CD4-positive, alpha-beta memory T cell (primary cell): ENCODE results near the gene LCE5A. TPM values are rescaled to one million over a fixed set of nuclear protein-coding genes. Genes with fewer than 3 reads are reported as not detected.
"Not testable (repeated sequence)": the region's sequence is repeated elsewhere in the genome, so short reads cannot be mapped to it uniquely, and the experiment has no call there.

Source experiments
- CTCF ChIA-PET: fragments of 350-600 bp; sonication (Branson Sonifier 250); formaldehyde crosslinking; loops from one replicate; lab custom pipeline; 2021; ENCODE audit warnings: inconsistent platforms; ENCODE audit not compliant: partially characterized antibody; lab: Charles Lee
- POLR2A ChIA-PET: fragments of 350-600 bp; sonication (Branson Sonifier 250); formaldehyde crosslinking; loops from one replicate; lab custom pipeline; 2021; ENCODE audit not compliant: partially characterized antibody; lab: Charles Lee
- DNase-seq, 5 donors: peaks; one replicate each; pipeline versions ENCODE4 v3.0.0 to v3.0.0-alpha.2; 2020 to 2022; ENCODE audit warnings: mixed read lengths in 1 of 5
- H3K27ac ChIP-seq: one replicate; pipeline ENCODE4 v1.7.0; 2013; ENCODE audit warnings: low read depth, low read length
- H3K27me3 ChIP-seq: 2 replicates; pipeline ENCODE4 v1.7.0; 2013; ENCODE audit warnings: mild to moderate bottlenecking, low read length, moderate library complexity; ENCODE audit not compliant: insufficient read depth
- H3K36me3 ChIP-seq: 2 replicates; pipeline ENCODE4 v1.7.0; 2013; ENCODE audit warnings: mild to moderate bottlenecking, low read length, moderate library complexity; ENCODE audit not compliant: insufficient read depth
- H3K4me1 ChIP-seq: 2 replicates; pipeline ENCODE4 v1.7.0; 2013; ENCODE audit warnings: mild to moderate bottlenecking, low read length, moderate library complexity; ENCODE audit not compliant: insufficient read depth
- H3K4me3 ChIP-seq, 2 donors: one replicate each; pipeline ENCODE4 v1.7.0; 2013; ENCODE audit warnings: low read length in 2 of 2, mild to moderate bottlenecking in 1 of 2
- H3K9me3 ChIP-seq, 2 donors: one replicate each; pipeline ENCODE4 v1.7.0; 2013; ENCODE audit warnings: low read length in 2 of 2, control low read depth in 1 of 2; ENCODE audit not compliant: control insufficient read depth in 1 of 2
- H3K27ac Mint-ChIP-seq, 7 donors: one replicate each; pipeline ENCODE4 v1.8.0; 2020 to 2021; ENCODE audit warnings: mixed read lengths in 7 of 7, mild to moderate bottlenecking in 6 of 7, inconsistent platforms in 3 of 7, moderate library complexity in 3 of 7
- H3K27me3 Mint-ChIP-seq, 2 donors: one replicate each; pipeline ENCODE4 v1.8.0; 2020 to 2021; ENCODE audit warnings: mixed read lengths in 2 of 2
- H3K36me3 Mint-ChIP-seq, 2 donors: one replicate each; pipeline ENCODE4 v1.8.0; 2020 to 2021; ENCODE audit warnings: mixed read lengths in 2 of 2, inconsistent platforms in 1 of 2, mild to moderate bottlenecking in 1 of 2
- H3K4me1 Mint-ChIP-seq, 4 donors: one replicate each; pipeline ENCODE4 v1.8.0; 2020 to 2021; ENCODE audit warnings: mixed read lengths in 4 of 4, mild to moderate bottlenecking in 1 of 4
- H3K4me3 Mint-ChIP-seq, 8 donors: one replicate each; pipeline ENCODE4 v1.8.0; 2020 to 2021; ENCODE audit warnings: mixed read lengths in 8 of 8, mild to moderate bottlenecking in 7 of 8, moderate library complexity in 6 of 8, inconsistent platforms in 3 of 8
- H3K9me3 Mint-ChIP-seq, 8 donors: one replicate each; pipeline ENCODE4 v1.8.0; 2020 to 2021; ENCODE audit warnings: mixed read lengths in 8 of 8, mild to moderate bottlenecking in 5 of 8, inconsistent platforms in 3 of 8, moderate library complexity in 1 of 8
- intact Hi-C: fragments of 100-400 bp; cut with micrococcal nuclease; formaldehyde crosslinking; loops from one replicate; pipeline ENCODE4 v1.15.1; 2023
- polyA plus RNA-seq, 2 donors: library from polyadenylated mRNA; unstranded; fragments of 300-500 nt; fragmentation: Illumina TruSeq; gene quantifications; one replicate each; pipeline ENCODE4 v1.2.3, GENCODE V29; 2021
- total RNA-seq, 2 experiments: library from RNA; stranded (reverse); gene quantifications; one replicate each; pipeline ENCODE4 v1.2.3, GENCODE V29; 2021

Gene LCE5A
- total and polyA plus RNA-seq, 4 experiments from 2014 or later, result not detected

- no peak overlapping the region for H3K27ac ChIP-seq
- Mint-ChIP-seq H3K4me1 (no peaks in the 10 kb centered on the region), H3K9me3 (no peaks in the 10 kb centered on the region), H3K27me3 (peaks cover 25 to 33% of the 10 kb centered on the region in 2 donors), H3K36me3 (no peaks in the 10 kb centered on the region), H3K27ac (no peak overlapping the region), H3K4me3 (no peak overlapping the region)
- intact Hi-C loops, result no loop called here
- no peaks in the 10 kb centered on the region for H3K9me3 ChIP-seq
- no peaks in the 10 kb centered on the region for H3K27me3 ChIP-seq
- H3K4me3 ChIP-seq, result no peak overlapping the region
- no peak for DNase-seq
- no peaks in the 10 kb centered on the region for H3K4me1 ChIP-seq
- ChIA-PET CTCF (no interaction called here), POLR2A (no interaction called here)
- no peaks in the 10 kb centered on the region for H3K36me3 ChIP-seq
Measured at GRCh38 chr1:152537496-152537895, 26.9 kb downstream of the LCE5A start.

- H3K4me3 Mint-ChIP-seq, result no peak overlapping the region
- Histone ChIP-seq H3K36me3 (no peaks in the 10 kb centered on the region), H3K27me3 (no peaks in the 10 kb centered on the region), H3K27ac (no peak overlapping the region), H3K4me3 (no peak overlapping the region), H3K4me1 (no peaks in the 10 kb centered on the region), H3K9me3 (no peaks in the 10 kb centered on the region)
- peaks cover 21 to 33% of the 10 kb centered on the region in 2 donors for H3K27me3 Mint-ChIP-seq
- intact Hi-C loops, result no loop called here
- no peaks in the 10 kb centered on the region for H3K4me1 Mint-ChIP-seq
- ChIA-PET CTCF (no interaction called here), POLR2A (no interaction called here)
- H3K9me3 Mint-ChIP-seq, result no peaks in the 10 kb centered on the region
- H3K27ac Mint-ChIP-seq, result no peak overlapping the region
- H3K36me3 Mint-ChIP-seq, result no peaks in the 10 kb centered on the region
- no peak for DNase-seq
Measured at GRCh38 chr1:152539901-152540300, 29.3 kb downstream of the LCE5A start.

GRCh38 chr1:152543820-152544219, 33.2 kb downstream of the LCE5A start:
- ChIA-PET POLR2A (no interaction called here), CTCF (no interaction called here)
- intact Hi-C loops, result no loop called here
- Histone ChIP-seq H3K9me3 (no peaks in the 10 kb centered on the region), H3K4me3 (no peak overlapping the region), H3K27me3 (no peaks in the 10 kb centered on the region), H3K4me1 (no peaks in the 10 kb centered on the region), H3K27ac (no peak overlapping the region), H3K36me3 (no peaks in the 10 kb centered on the region)
- Mint-ChIP-seq H3K9me3 (peaks cover 0 to 6% (median 0%) of the 10 kb centered on the region in 8 donors), H3K4me3 (no peak overlapping the region), H3K27me3 (peaks cover 14 to 24% of the 10 kb centered on the region in 2 donors), H3K27ac (no peak overlapping the region), H3K4me1 (no peaks in the 10 kb centered on the region), H3K36me3 (no peaks in the 10 kb centered on the region)
- DNase-seq, result no peak

GRCh38 chr1:152546704-152547103, 36.1 kb downstream of the LCE5A start:
- H3K9me3 Mint-ChIP-seq, result peaks cover 0 to 7% (median 1%) of the 10 kb centered on the region in 8 donors
- Histone ChIP-seq H3K27me3 (no peaks in the 10 kb centered on the region), H3K4me1 (no peaks in the 10 kb centered on the region), H3K27ac (no peak overlapping the region), H3K4me3 (no peak overlapping the region), H3K36me3 (no peaks in the 10 kb centered on the region), H3K9me3 (no peaks in the 10 kb centered on the region)
- no peaks in the 10 kb centered on the region for H3K4me1 Mint-ChIP-seq
- H3K36me3 Mint-ChIP-seq, result no peaks in the 10 kb centered on the region
- POLR2A ChIA-PET, result no interaction called here
- DNase-seq, result no peak
- intact Hi-C loops, result no loop called here
- no peak overlapping the region for H3K4me3 Mint-ChIP-seq
- peaks cover 7 to 14% of the 10 kb centered on the region in 2 donors for H3K27me3 Mint-ChIP-seq
- CTCF ChIA-PET, result no interaction called here
- H3K27ac Mint-ChIP-seq, result no peak overlapping the region

- H3K36me3 Mint-ChIP-seq, H3K9me3 ChIP-seq, H3K27ac ChIP-seq, H3K4me3 ChIP-seq, H3K27me3 ChIP-seq, H3K36me3 ChIP-seq, intact Hi-C loops, H3K27me3 Mint-ChIP-seq, H3K4me3 Mint-ChIP-seq, CTCF ChIA-PET, DNase-seq, POLR2A ChIA-PET, H3K4me1 ChIP-seq, H3K4me1 Mint-ChIP-seq, H3K9me3 Mint-ChIP-seq, H3K27ac Mint-ChIP-seq: not testable (repeated sequence)
Measured at GRCh38 chr1:152548358-152548757, 37.8 kb downstream of the LCE5A start.

Other genes with a start within 250 kb of the LCE5A start
- not detected for gene FLG, start 185.6 kb upstream of the LCE5A start, total RNA-seq
- not detected for gene FLG, start 185.6 kb upstream of the LCE5A start, polyA plus RNA-seq
- not detected for gene FLG2, start 150.8 kb upstream of the LCE5A start, total RNA-seq
- not detected for gene FLG2, start 150.8 kb upstream of the LCE5A start, polyA plus RNA-seq
- not detected for gene CRNN, start 96.5 kb upstream of the LCE5A start, total RNA-seq
- not detected for gene CRNN, start 96.5 kb upstream of the LCE5A start, polyA plus RNA-seq
- not detected for gene CRCT1, start 3.7 kb downstream of the LCE5A start, total RNA-seq
- not detected for gene CRCT1, start 3.7 kb downstream of the LCE5A start, polyA plus RNA-seq
- gene LCE3E, start 56.0 kb downstream of the LCE5A start, total RNA-seq, result not detected
- not detected for gene LCE3E, start 56.0 kb downstream of the LCE5A start, polyA plus RNA-seq
- gene LCE3D, start 69.7 kb downstream of the LCE5A start, total RNA-seq, result not detected
- not detected for gene LCE3D, start 69.7 kb downstream of the LCE5A start, polyA plus RNA-seq
- not detected for gene LCE3C, start 89.4 kb downstream of the LCE5A start, total RNA-seq
- gene LCE3C, start 89.4 kb downstream of the LCE5A start, polyA plus RNA-seq, result not detected
- not detected for gene LCE3B, start 103.0 kb downstream of the LCE5A start, total RNA-seq
- not detected for gene LCE3B, start 103.0 kb downstream of the LCE5A start, polyA plus RNA-seq
- not detected for gene LCE3A, start 112.3 kb downstream of the LCE5A start, total RNA-seq
- gene LCE3A, start 112.3 kb downstream of the LCE5A start, polyA plus RNA-seq, result not detected
- not detected for gene LCE2D, start 152.6 kb downstream of the LCE5A start, total RNA-seq
- gene LCE2D, start 152.6 kb downstream of the LCE5A start, polyA plus RNA-seq, result not detected
- gene LCE2C, start 164.5 kb downstream of the LCE5A start, total RNA-seq, result not detected
- gene LCE2C, start 164.5 kb downstream of the LCE5A start, polyA plus RNA-seq, result not detected
- gene LCE2B, start 175.3 kb downstream of the LCE5A start, total RNA-seq, result not detected
- not detected for gene LCE2B, start 175.3 kb downstream of the LCE5A start, polyA plus RNA-seq
- not detected for gene LCE2A, start 187.5 kb downstream of the LCE5A start, total RNA-seq
- not detected for gene LCE2A, start 187.5 kb downstream of the LCE5A start, polyA plus RNA-seq
- gene LCE4A, start 197.4 kb downstream of the LCE5A start, total RNA-seq, result not detected
- gene LCE4A, start 197.4 kb downstream of the LCE5A start, polyA plus RNA-seq, result not detected
- not detected for gene KPRP, start 247.2 kb downstream of the LCE5A start, total RNA-seq
- not detected for gene KPRP, start 247.2 kb downstream of the LCE5A start, polyA plus RNA-seq